ENCODE measurements around the gene HMG20A. TPM values are rescaled to one million over a fixed set of nuclear protein-coding genes. Genes with fewer than 3 reads are reported as not detected.

Gene HMG20A
- total and polyA plus RNA-seq, 12 donors = 14.0 to 57.2 (median 38.9) TPM

GRCh38 chr15:77476995-77477394, 56.3 kb downstream of the HMG20A start:
- intact Hi-C loops (cut with DNase I) = no loop called here
- TF ChIP-seq CTCF (IDR thresholded peaks at IDR 0.05) (no peak), POLR2A (IDR thresholded peaks at IDR 0.05) (no peak)

GRCh38 chr15:77478051-77478450, 57.4 kb downstream of the HMG20A start:
- no peak for DNase-seq
- TF ChIP-seq CTCF (IDR thresholded peaks at IDR 0.05) (no peak), POLR2A (IDR thresholded peaks at IDR 0.05) (no peak)
- Histone ChIP-seq H3K36me3 (replicated peaks in 1 of 2) (peaks cover 0 to 38% of the 10 kb centered on the region in 2 donors), H3K4me3 (no peak overlapping the region), H3K27me3 (no peaks in the 10 kb centered on the region), H3K4me1 (replicated peaks in 1 of 2) (peaks cover 16 to 21% of the 10 kb centered on the region in 2 donors), H3K9me3 (replicated peaks in 1 of 3) (no peaks in the 10 kb centered on the region), H3K27ac (no peak overlapping the region)
- 94 to 99% (median 95%) methylated on average over 8 of the region's 8 CpGs for WGBS, 4 donors
- intact Hi-C loops (cut with DNase I) = no loop called here

More at GRCh38 chr15:77476995-77477394, 56.3 kb downstream of the HMG20A start:
- WGBS, 4 donors = 76 to 96% (median 89%) methylated on average over 1 of the region's 1 CpG
- Histone ChIP-seq H3K9me3 (replicated peaks in 1 of 3) (no peaks in the 10 kb centered on the region), H3K36me3 (replicated peaks in 1 of 2) (peaks cover 0 to 45% of the 10 kb centered on the region in 2 donors), H3K4me3 (no peak overlapping the region), H3K27ac (no peak overlapping the region), H3K4me1 (replicated peaks in 1 of 2) (peaks cover 7 to 13% of the 10 kb centered on the region in 2 donors), H3K27me3 (no peaks in the 10 kb centered on the region)
- no peak for DNase-seq

GRCh38 chr15:77479015-77479414, 58.3 kb downstream of the HMG20A start:
- intact Hi-C loops (cut with DNase I) = no loop called here
- WGBS, 4 donors = 91 to 98% (median 93%) methylated on average over 3 of the region's 3 CpGs
- no peak overlapping the region for H3K27ac ChIP-seq
- DNase-seq = no peak
- H3K27me3 ChIP-seq = no peaks in the 10 kb centered on the region
- no peak for TF ChIP-seq CTCF (IDR thresholded peaks at IDR 0.05)
- no peak for TF ChIP-seq POLR2A (IDR thresholded peaks at IDR 0.05)
- no peaks in the 10 kb centered on the region for H3K9me3 ChIP-seq (replicated peaks in 1 of 3)
- no peak overlapping the region for H3K4me3 ChIP-seq
- peaks cover 0 to 45% of the 10 kb centered on the region in 2 donors for H3K36me3 ChIP-seq (replicated peaks in 1 of 2)
- H3K4me1 ChIP-seq (replicated peaks in 1 of 2) = peaks cover 16 to 21% of the 10 kb centered on the region in 2 donors

- peak overlapping the region in 1 of 5 donors; percentile 26 for H3K27ac ChIP-seq
- H3K4me1 ChIP-seq (replicated peaks in 1 of 2) = peaks cover 16 to 21% of the 10 kb centered on the region in 2 donors
- no peak for DNase-seq
- no peak overlapping the region for H3K4me3 ChIP-seq
- no peak for TF ChIP-seq CTCF (IDR thresholded peaks at IDR 0.05)
- TF ChIP-seq POLR2A (IDR thresholded peaks at IDR 0.05) = no peak
- 78 to 85% (median 82%) methylated on average over 2 of the region's 2 CpGs for WGBS, 4 donors
- peaks cover 0 to 50% of the 10 kb centered on the region in 2 donors for H3K36me3 ChIP-seq (replicated peaks in 1 of 2)
- no peaks in the 10 kb centered on the region for H3K27me3 ChIP-seq
- intact Hi-C loops (cut with DNase I) = no loop called here
- no peaks in the 10 kb centered on the region for H3K9me3 ChIP-seq (replicated peaks in 1 of 3)
Observed at GRCh38 chr15:77480859-77481633, 60.4 kb downstream of the HMG20A start.

Measured in adrenal gland (tissue), 12 donors.